Measurements from ENCODE around the gene CIB2.
A peak's percentile ranks its signal among the peaks of the same experiment; 100 is the strongest.

Gene CIB2

GRCh38 chr15:78083687-78084448, 47.4 kb downstream of the CIB2 start:
- no peak for DNase-seq (ENCODE audit: low read depth)

- DNase-seq (ENCODE audit: low read depth) = no peak
Observed at GRCh38 chr15:78083186-78083585, 48.1 kb downstream of the CIB2 start.

- DNase-seq (ENCODE audit: low read depth) = no peak
Observed at GRCh38 chr15:78082743-78083110, 48.5 kb downstream of the CIB2 start.

- DNase-seq (ENCODE audit: low read depth) = no peak
Observed at GRCh38 chr15:78082106-78082742, 49.0 kb downstream of the CIB2 start.

GRCh38 chr15:78080088-78080460, 51.2 kb downstream of the CIB2 start:
- DNase-seq (ENCODE audit: low read depth) = no peak

GRCh38 chr15:78079298-78080087, 51.8 kb downstream of the CIB2 start:
- DNase-seq (ENCODE audit: low read depth) = no peak

GRCh38 chr15:78077871-78078210, 53.4 kb downstream of the CIB2 start:
- no peak for DNase-seq (ENCODE audit: low read depth)

- DNase-seq (ENCODE audit: low read depth) = no peak
Observed at GRCh38 chr15:78077053-78077870, 54.0 kb downstream of the CIB2 start, which contains the start of gene TBC1D2B. Gene TBC1D2B, minus strand, starts transcription at chr15:78077711. Its CDS starts 59 bp downstream, at chr15:78077652.

- DNase-seq (ENCODE audit: low read depth) = no peak
Observed at GRCh38 chr15:78076231-78077052, 54.8 kb downstream of the CIB2 start.

GRCh38 chr15:78075490-78076230, 55.6 kb downstream of the CIB2 start:
- DNase-seq (ENCODE audit: low read depth) = peak; percentile 78

- DNase-seq (ENCODE audit: low read depth) = no peak
Observed at GRCh38 chr15:78073046-78073787, 58.0 kb downstream of the CIB2 start.

- peak; percentile 60 for DNase-seq (ENCODE audit: low read depth)
Observed at GRCh38 chr15:78072080-78072892, 59.0 kb downstream of the CIB2 start.

- DNase-seq (ENCODE audit: low read depth) = no peak
Observed at GRCh38 chr15:78071383-78071782, 59.9 kb downstream of the CIB2 start.

GRCh38 chr15:78070049-78070700, 61.1 kb downstream of the CIB2 start:
- DNase-seq (ENCODE audit: low read depth) = no peak

- no peak for DNase-seq (ENCODE audit: low read depth)
Observed at GRCh38 chr15:78069462-78070029, 61.7 kb downstream of the CIB2 start.

GRCh38 chr15:78069052-78069414, 62.2 kb downstream of the CIB2 start:
- DNase-seq (ENCODE audit: low read depth) = no peak

- DNase-seq (ENCODE audit: low read depth) = no peak
Observed at GRCh38 chr15:78067328-78068228, 63.7 kb downstream of the CIB2 start.

Data from non-pigmented ciliary epithelial cell (primary cell).